Glomerular visceral epithelial cell (primary cell): Measurements from ENCODE around the gene JAG1.
A peak's percentile ranks its signal among the peaks of the same experiment; 100 is the strongest.

Source experiments
- DNase-seq: peaks from one replicate; pipeline ENCODE4 v3.0.0-alpha.2; 2016; ENCODE audit errors: extremely low spot score

Gene JAG1

DNA sequence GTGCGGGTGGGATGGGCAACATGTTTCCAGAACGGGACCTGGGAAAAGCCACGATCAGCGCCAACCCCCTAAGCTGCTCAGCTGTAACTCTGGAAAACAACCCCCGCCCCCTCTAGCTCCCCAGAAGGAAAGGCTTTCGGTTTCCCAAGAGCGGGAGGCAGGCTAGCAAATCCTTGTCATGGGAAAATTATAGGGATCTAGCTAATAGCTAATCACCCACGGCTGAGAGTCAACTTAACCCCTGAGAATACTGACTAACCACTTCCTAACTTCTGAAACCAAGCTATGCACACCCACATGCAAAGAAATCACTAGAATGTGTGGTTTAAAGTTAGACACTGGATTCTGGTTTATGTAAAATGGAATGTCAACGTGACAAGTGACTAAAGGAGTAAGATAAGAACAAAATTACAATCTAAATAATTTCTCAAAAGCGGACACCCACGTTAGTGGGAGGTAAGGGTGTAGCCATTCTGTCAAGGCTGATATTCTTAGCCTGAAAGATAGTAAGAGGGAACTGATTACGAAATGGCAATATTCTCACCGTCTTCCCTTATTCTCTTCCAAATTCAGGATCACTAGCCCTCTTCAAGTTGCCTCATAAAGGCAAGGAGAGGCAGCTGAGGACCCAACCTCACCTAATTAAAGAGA is 20.1 kb downstream of the JAG1 start:
- DNase-seq = peak; percentile 88

- DNase-seq = no peak
Measured at GRCh38 chr20:10652660-10653261, 21.0 kb downstream of the JAG1 start.

GRCh38 chr20:10652185-10652584 is 21.6 kb downstream of the JAG1 start:
- DNase-seq = no peak

- DNase-seq = peak; percentile 77
Measured at GRCh38 chr20:10651227-10651990, 22.4 kb downstream of the JAG1 start.

- DNase-seq = peak; percentile 95
Measured at GRCh38 chr20:10649797-10650160, 24.0 kb downstream of the JAG1 start.

DNA sequence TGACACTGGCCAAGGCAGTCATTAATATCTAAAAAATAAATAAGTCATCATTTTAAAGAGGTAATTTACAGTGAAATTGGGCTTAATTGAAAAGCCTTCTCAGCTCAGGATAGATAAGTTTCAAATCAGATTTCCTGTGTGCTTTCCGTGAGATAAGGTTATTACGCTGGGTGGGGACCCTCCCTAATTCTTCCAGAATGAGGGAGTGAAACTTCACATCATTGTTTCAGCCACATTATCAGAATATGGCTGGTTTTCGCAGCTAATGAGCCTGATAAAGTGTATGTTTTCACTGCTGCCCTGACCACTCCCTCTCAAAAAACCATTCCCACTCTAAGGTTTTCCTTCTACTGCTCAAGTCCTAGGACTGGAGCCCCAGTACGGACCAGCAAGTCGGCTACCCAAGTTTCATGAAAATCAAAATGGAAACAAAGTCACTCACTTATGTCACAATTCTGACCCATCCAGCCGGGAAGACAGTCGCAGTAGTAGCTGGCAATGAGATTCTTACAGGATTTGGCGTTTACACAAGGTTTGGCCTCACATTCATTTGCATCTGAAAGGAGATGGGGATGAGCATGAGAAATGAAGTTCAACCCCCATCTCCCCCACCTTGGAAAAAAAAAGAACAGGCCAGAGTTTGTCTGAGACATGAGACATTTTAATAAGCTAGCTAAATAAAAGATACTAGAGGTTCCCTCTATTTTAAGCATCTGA is 24.6 kb downstream of the JAG1 start:
- DNase-seq = no peak

DNA sequence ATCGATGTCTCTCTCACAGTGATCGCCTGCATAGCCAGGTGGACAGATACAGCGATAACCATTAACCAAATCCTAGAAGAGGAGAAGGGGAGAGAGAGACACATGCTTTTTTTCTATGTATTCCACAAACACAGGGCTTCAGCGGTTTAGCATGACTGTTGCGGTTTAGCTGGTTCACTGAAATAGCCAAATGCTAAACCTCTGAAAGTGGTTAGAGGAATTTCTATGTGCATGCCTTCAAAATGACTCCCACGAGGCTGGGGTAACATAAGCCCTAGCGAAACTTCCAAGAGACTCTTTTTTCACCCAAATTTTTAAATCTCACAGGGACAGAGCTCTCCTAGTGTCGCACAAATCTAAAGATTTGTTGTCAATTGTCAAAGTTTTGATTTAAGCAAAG is 25.1 kb downstream of the JAG1 start:
- peak; percentile 95 for DNase-seq

DNA sequence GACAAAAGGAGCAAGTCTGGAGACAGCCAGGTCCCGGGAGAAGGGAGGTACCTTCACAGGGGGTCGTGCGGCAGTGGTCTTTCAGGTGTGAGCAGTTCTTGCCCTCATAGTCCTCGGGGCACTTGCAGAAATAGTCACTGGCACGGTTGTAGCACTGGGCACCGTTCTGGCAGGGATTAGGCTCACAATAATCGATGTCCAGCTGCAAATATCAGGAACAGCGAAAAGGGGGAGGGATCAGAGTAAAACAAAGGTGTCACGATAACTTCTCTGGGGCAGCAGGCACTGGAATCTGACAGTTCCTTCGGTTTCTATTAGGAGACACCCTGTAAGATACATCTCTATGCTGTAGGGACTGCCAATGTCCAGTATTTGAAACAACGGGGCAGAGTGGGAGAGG is 25.9 kb downstream of the JAG1 start:
- no peak for DNase-seq

- DNase-seq = no peak
Measured at GRCh38 chr20:10647471-10647870, 26.3 kb downstream of the JAG1 start.

DNA sequence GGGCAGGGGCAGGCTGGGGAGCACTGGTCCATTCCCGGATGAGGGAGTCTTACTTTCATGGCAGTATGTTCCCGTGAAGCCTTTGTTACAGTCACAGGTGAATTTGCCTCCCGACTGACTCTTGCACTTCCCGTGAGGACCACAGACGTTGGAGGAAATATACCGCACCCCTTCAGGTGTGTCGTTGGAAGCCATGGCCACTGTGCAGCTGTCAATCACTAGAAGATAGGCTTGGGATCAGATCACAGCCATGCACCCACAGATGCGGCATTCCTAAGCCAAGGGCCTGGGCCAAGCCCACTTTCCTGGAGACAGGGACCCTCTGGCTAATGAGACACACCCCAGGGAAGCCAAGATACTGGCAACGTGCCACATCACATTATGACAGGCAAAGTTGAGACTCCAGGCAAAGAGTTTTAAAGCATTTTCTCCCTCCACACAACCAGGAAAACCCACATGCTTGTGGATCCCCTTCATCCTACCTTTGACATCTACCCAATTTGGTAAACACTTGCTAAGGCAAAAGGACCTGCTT is 26.8 kb downstream of the JAG1 start:
- no peak for DNase-seq

DNA sequence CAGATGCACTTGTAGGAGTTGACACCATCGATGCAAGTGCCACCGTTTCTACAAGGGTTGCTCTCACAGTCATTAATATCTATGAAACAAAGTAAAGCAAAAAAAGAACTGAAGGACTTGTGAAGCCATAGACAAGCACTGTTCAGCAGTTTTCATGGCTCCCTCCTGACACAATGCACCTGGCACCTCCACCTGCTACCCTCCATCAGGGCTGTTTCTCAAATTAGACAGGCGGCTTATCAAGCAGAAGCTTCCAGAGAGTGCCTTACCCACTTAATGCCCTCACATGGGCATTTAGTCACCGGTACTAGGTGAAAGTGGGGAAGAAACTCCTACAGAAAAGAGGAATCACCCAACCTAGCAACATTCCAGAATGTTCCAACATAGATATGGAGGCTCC is 27.8 kb downstream of the JAG1 start:
- DNase-seq = no peak

GRCh38 chr20:10645205-10645570 is 28.6 kb downstream of the JAG1 start:
- DNase-seq = no peak

DNA sequence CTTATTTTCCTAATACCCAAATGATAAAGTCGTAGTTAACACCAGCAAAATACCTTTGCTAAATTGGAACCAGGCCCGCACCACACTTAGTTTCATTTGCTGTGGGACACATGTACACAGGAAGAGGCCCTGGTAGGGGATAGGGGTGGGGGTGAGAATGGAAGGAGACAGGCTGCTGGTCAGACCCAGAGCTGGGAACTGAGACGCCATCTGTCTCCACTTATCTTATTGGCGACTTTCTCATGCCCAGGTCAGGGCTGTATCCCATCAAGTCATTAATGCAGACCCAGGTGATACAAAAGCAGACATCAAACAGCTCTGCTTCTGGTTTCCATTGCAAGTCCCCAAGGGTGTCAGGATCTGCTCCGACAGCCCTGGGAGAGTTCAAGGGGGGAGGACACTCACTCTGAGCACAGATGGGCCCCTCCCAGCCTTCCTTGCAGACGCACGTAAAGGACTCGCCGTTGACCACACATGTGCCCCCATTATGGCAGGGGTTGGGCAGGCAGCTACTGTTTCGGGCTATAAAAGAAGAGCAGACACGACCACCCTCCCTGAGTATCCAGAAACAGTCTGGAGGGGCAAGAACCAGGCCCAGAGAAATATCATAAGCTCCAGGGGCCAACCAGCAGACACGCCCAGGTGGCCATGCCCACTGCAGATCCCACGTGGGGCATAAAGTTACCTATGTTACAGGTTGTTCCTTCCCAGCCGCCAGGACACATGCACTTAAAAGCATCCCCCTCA is 29.2 kb downstream of the JAG1 start:
- DNase-seq = no peak

- DNase-seq = no peak
Measured at GRCh38 chr20:10643560-10643873, 30.3 kb downstream of the JAG1 start.

GRCh38 chr20:10642856-10643559 is 30.8 kb downstream of the JAG1 start:
- peak; percentile 88 for DNase-seq

GRCh38 chr20:10641893-10642292 is 31.9 kb downstream of the JAG1 start:
- no peak for DNase-seq

- no peak for DNase-seq
Measured at GRCh38 chr20:10641467-10641866, 32.3 kb downstream of the JAG1 start.

DNA sequence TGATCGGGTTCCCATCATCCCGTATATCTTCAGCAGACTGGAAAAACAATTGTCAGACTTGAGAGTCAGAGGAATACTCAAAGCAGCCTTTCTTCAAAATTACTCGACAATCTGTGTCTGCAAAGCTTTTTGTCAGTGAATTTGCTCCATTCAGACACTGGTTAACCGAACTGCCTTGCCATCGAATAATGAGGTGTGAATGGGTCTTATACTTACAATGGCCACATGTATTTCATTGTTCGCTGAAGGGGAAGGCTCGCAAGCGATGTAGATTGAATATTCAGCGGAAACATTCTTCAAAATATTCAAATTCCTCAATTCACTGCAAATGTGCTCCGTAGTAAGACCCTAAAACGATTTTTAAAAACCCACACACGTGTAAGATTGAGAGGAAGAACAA is 32.9 kb downstream of the JAG1 start:
- DNase-seq = no peak

- no peak for DNase-seq
Measured at GRCh38 chr20:10639737-10640556, 33.9 kb downstream of the JAG1 start.

- no peak for DNase-seq
Measured at GRCh38 chr20:10639077-10639736, 34.6 kb downstream of the JAG1 start.
